ENCODE results near the gene PLEKHG4.

The PLEKHG4 gene, protein sequence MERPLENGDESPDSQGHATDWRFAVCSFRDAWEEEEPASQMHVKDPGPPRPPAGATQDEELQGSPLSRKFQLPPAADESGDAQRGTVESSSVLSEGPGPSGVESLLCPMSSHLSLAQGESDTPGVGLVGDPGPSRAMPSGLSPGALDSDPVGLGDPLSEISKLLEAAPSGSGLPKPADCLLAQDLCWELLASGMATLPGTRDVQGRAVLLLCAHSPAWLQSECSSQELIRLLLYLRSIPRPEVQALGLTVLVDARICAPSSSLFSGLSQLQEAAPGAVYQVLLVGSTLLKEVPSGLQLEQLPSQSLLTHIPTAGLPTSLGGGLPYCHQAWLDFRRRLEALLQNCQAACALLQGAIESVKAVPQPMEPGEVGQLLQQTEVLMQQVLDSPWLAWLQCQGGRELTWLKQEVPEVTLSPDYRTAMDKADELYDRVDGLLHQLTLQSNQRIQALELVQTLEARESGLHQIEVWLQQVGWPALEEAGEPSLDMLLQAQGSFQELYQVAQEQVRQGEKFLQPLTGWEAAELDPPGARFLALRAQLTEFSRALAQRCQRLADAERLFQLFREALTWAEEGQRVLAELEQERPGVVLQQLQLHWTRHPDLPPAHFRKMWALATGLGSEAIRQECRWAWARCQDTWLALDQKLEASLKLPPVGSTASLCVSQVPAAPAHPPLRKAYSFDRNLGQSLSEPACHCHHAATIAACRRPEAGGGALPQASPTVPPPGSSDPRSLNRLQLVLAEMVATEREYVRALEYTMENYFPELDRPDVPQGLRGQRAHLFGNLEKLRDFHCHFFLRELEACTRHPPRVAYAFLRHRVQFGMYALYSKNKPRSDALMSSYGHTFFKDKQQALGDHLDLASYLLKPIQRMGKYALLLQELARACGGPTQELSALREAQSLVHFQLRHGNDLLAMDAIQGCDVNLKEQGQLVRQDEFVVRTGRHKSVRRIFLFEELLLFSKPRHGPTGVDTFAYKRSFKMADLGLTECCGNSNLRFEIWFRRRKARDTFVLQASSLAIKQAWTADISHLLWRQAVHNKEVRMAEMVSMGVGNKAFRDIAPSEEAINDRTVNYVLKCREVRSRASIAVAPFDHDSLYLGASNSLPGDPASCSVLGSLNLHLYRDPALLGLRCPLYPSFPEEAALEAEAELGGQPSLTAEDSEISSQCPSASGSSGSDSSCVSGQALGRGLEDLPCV

GRCh38 chr16:67279296-67280089 is at the start of gene PLEKHG4:
Gene PLEKHG4 (plus strand): TSS chr16:67279532. CDS start chr16:67280045, 513 bp downstream.
- Mint-ChIP-seq H3K27me3 (no peaks in the 10 kb centered on the region), H3K9me3 (no peaks in the 10 kb centered on the region), H3K4me3 (peak within 1 kb of the TSS; percentile 89), H3K4me1 (ENCODE audit: low read depth) (peaks cover 27% of the 10 kb centered on the region), H3K27ac (peak within 1 kb of the TSS; percentile 93), H3K36me3 (ENCODE audit: low read depth) (peaks cover 47% of the 10 kb centered on the region)
- peak; percentile 91 for DNase-seq

DNA sequence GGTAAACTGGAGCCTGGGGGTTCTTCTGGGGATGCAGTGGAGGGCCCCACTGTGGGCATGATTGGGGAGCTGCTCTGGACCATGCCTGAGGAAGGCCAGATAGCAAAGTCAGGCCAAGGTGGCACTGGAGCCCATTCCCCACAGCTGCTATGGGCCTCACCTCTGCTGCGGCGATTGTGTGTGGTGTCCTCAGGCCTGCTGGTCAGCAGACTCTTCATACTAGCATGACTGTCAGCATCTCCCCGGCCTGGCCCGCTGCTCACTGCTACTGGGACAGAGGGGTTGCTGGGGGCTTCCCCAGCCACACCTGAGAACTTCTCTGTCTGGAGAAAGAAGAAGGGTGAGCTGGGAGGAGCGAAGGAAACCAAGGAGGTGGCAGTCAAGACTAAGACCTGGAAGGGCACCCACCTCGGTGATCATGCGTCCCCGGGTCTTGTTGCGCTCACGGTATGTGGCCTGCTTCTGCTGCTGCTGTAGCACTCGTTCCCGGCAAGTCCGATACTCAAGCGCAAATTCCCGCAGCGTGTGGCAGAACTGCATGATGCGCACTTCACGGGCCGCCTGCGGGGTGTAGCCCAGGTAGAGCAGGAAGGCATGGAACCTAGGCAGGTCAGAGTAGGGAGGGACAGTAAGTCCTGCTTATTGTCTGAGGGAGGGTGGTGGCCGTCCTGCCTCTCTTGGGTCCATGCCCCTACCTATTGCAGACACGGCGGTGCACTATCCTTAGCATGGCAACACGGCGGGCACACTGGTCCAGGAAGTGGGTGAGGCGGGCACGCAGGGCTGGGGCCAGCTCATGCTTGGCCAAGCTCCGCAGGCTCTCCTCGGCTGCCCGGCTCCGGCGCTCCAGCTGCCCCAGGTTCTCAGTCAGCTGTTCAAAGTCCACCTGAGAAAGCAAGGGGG is 49.2 kb upstream of the PLEKHG4 start:
- Mint-ChIP-seq H3K4me1 (ENCODE audit: low read depth) (peaks cover 35% of the 10 kb centered on the region), H3K36me3 (ENCODE audit: low read depth) (peaks cover 84% of the 10 kb centered on the region), H3K27ac (peak overlapping the region; percentile 44)

GRCh38 chr16:67230809-67231660 is 48.3 kb upstream of the PLEKHG4 start:
- H3K9me3 Mint-ChIP-seq = no peaks in the 10 kb centered on the region
- peaks cover 28% of the 10 kb centered on the region for H3K4me1 Mint-ChIP-seq (ENCODE audit: low read depth)
- no peak overlapping the region for H3K4me3 Mint-ChIP-seq
- peak overlapping the region; percentile 29 for H3K27ac Mint-ChIP-seq
- H3K27me3 Mint-ChIP-seq = no peaks in the 10 kb centered on the region
- DNase-seq = no peak
- H3K36me3 Mint-ChIP-seq (ENCODE audit: low read depth) = peaks cover 90% of the 10 kb centered on the region

More for the DNA sequence above, 49.2 kb upstream of the PLEKHG4 start:
- Mint-ChIP-seq H3K4me3 (no peak overlapping the region), H3K9me3 (no peaks in the 10 kb centered on the region), H3K27me3 (no peaks in the 10 kb centered on the region)
- no peak for DNase-seq

DNA sequence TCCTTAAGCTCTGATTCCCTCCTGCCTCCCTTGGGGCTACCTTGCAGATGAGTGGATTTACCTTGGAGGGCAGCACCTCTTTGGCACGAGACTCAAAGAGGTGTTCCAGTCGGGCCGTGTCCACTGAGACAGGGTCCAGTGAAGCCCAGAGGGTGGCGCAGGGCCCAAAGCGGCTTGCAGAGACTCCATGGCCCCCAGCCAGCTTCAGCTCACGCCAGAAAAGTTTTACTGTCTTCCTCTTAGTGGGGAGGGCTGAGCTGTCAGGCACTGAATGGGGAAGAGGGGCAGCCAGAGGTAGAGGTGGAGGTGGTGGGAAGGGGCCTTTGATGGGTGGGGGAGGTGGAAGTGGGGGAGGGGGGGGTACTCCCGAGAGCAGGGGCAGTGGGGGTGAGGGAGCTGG is 45.7 kb upstream of the PLEKHG4 start:
- no peak for DNase-seq
- no peak overlapping the region for H3K27ac Mint-ChIP-seq
- peaks cover 95% of the 10 kb centered on the region for H3K36me3 Mint-ChIP-seq (ENCODE audit: low read depth)
- no peaks in the 10 kb centered on the region for H3K9me3 Mint-ChIP-seq
- no peak overlapping the region for H3K4me3 Mint-ChIP-seq
- peaks cover 11% of the 10 kb centered on the region for H3K4me1 Mint-ChIP-seq (ENCODE audit: low read depth)
- no peaks in the 10 kb centered on the region for H3K27me3 Mint-ChIP-seq

DNA sequence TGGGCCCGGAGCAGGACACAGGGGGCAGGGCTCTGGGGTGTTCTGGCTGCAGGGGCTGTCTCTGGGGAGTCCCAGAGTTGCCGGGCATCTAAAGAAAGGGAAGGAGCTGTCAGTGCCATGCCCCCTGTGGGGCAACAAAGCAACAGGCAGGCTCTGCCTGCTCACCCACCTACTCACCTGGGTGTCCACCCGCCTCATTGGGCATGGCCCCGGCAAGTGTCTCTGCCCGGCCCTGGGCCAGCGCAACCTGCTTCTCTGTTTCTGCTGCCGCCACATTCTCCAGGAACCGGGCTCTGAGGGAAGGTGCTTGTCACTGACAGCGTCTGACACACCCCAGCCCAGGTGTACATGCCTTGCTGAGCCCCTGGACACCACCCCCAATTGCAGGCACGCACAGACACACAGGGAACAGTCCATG is 45.1 kb upstream of the PLEKHG4 start:
- no peak for DNase-seq
- Mint-ChIP-seq H3K9me3 (no peaks in the 10 kb centered on the region), H3K27me3 (no peaks in the 10 kb centered on the region), H3K4me1 (ENCODE audit: low read depth) (peaks cover 7% of the 10 kb centered on the region), H3K36me3 (ENCODE audit: low read depth) (peaks cover 95% of the 10 kb centered on the region), H3K4me3 (no peak overlapping the region), H3K27ac (peak overlapping the region; percentile 18)

DNA sequence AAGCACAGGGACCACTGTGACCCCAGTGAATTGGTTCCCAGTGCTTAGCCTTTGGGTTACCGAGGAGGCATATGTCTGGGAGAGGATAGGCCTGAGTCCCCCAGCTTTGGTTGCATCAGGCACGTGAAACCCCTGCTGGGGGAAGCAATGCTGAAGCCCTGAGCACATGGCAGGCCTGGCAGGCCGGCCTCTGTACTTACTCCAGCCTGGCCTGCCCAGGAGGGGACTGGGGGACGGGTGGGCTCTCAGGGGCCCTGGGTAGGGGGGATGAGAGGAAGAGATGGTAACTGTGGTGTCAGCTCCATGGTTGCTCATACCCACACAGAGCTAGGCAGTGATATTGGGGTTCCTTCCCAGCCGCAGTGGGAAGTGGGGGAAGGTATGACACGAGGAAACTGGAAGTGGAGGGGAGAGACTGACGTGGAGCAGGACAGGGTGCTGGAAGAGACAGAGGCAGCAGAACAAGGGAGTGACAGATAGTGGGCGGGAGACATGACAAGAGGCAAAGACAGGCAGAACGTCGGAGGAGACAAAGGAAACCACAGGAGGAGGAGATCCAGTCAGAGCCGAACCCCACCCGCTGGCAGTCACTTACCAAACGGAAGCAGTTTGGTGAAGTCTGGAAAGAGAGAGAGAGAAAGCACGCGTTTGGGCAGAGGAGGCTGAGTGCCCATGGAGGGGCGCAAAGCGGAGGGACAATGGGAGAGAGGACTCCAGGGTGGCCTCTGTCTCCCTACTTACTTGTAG is 43.3 kb upstream of the PLEKHG4 start:
- peaks cover 90% of the 10 kb centered on the region for H3K36me3 Mint-ChIP-seq (ENCODE audit: low read depth)
- H3K4me3 Mint-ChIP-seq = peak overlapping the region; percentile 57

DNA sequence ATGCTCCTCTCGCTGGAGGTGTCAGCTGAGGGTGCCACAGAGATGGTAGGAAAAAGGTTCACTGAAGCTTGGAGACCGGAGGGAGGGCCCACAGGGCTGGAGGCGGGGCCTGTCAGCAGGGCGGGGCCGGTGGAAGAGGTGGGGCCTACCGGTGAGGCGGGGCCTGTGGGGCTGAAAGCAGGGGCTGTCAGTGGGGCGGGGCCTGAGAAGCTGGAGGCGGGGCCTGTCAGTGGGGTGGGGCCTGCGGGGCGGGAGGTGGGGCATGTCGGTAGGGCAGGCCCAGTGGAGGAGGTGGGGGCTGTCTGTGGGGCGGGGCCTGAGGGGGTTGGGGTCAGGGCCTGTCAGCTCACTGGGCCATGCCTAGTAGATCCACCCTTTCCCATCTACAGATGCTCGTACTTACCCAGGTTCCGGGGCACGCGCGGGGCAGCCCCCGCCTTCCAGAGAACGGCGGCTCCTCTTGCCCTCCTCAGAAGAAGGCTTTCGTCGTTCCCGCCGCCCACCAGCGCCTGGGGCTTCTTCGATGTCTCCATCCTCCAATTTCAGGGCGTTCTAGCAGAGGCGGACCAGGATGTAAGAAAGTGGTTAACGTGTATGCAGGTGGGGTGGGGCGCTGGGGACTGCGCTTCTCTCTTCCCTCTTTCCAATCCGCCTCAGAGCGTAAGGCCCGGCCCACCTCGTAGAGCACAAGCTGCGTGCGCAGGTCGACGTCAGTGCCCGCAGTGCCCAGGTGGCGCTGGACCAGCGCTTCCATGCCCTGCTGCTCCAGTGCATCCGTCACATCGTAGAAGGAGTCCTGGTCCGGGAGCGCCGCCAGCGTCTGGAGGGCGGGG is 42.6 kb upstream of the PLEKHG4 start:
- Mint-ChIP-seq H3K27ac (peak overlapping the region; percentile 93), H3K36me3 (ENCODE audit: low read depth) (peaks cover 85% of the 10 kb centered on the region), H3K27me3 (no peaks in the 10 kb centered on the region), H3K4me1 (ENCODE audit: low read depth) (peaks cover 16% of the 10 kb centered on the region), H3K4me3 (peak overlapping the region; percentile 57), H3K9me3 (no peaks in the 10 kb centered on the region)
- peak; percentile 88 for DNase-seq

More for the DNA sequence above, 43.3 kb upstream of the PLEKHG4 start:
- Mint-ChIP-seq H3K27ac (peak overlapping the region; percentile 93), H3K4me1 (ENCODE audit: low read depth) (peaks cover 8% of the 10 kb centered on the region), H3K9me3 (no peaks in the 10 kb centered on the region), H3K27me3 (no peaks in the 10 kb centered on the region)
- no peak for DNase-seq

DNA sequence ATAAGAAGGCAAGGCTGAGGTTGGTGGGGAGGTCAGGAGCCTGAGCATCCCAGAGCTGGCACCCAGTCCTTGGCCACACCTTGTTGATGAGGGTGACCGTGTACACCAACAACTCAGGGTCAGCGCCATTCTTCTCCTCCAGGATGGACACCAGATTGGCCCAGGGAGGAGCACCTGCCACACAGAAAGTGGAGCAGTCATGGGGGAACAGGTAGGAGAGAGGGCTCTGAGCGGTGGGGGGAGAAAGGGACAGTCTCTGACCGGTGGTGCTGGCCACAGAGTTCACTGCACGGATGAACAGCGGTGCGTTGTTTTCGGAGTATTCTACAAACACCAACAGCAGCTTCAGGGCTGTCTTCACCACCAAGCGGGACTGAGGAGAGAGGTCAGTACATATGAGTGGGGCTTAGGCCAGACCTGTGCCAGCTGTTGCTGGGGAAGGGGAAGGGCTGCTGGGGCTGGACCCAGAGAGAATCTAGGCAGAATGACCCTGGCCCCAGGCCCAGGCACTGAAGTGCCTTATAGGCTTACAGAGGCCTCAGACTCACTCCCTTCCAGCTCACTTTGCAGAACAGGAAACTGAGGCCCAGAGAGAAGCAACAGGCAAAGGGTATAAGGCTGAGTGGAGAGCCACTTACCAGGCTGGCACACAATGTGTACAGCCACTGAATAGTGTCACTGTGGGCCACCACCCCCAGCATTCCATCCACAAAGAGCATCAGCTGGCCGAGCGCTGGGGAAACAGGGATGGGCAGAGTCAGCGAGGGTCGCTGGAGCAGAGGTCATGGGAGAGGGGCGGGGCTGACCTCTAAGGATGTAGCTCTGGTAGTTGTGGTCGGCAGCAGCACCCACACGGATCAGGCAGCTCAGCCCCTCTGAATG is 41.7 kb upstream of the PLEKHG4 start:
- no peaks in the 10 kb centered on the region for H3K27me3 Mint-ChIP-seq
- no peak for DNase-seq
- peak overlapping the region; percentile 48 for H3K27ac Mint-ChIP-seq
- no peak overlapping the region for H3K4me3 Mint-ChIP-seq
- no peaks in the 10 kb centered on the region for H3K9me3 Mint-ChIP-seq
- H3K4me1 Mint-ChIP-seq (ENCODE audit: low read depth) = peaks cover 22% of the 10 kb centered on the region
- H3K36me3 Mint-ChIP-seq (ENCODE audit: low read depth) = peaks cover 77% of the 10 kb centered on the region

DNA sequence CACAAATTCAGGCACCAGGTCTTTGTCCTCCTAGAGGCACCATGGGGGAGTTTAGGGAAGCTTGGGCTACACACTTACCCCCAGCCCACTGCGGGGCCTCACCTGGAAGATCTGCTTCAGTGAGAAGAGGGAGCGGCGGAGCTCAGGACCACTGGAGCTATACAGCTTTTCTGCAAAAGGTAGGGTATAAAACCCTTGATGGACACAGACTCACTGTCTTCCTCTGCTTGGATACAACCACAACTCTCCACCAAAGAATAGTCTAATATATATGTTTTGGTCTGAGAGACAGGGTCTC is 41.1 kb upstream of the PLEKHG4 start:
- H3K36me3 Mint-ChIP-seq (ENCODE audit: low read depth) = peaks cover 72% of the 10 kb centered on the region
- peak overlapping the region; percentile 38 for H3K27ac Mint-ChIP-seq
- H3K9me3 Mint-ChIP-seq = no peaks in the 10 kb centered on the region

DNA sequence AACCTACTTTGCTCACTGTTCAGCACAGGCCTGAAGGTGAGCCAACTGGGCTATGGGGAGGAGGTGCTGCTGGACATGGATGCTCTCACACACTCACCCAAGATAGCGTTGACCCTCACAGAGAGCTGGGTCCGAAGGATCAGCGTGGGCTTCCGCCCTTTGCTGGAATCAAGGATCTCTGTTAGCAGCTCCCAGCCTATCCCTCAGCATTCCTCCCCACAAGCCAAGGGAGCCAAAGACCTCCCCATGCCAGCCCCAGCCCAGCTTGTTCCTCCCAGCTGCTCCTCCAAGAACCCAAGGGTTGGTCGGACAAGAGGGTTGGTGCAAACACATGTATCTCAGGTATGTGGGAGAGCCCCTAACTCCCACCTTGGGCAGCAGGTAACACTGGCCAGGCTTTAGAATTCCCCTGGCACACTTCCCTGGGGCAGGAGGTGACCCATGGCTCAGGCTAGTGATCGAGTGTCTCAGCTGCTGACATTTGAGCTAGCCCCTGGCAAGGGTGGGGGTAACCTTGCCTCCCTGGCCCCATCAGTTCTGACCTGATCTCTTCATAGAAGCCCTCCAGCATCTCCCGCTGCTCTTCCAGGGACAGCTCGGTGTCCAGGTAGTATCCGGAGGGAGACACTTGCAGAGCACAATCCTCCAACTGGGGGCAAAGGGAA is 40.4 kb upstream of the PLEKHG4 start:
- H3K27me3 Mint-ChIP-seq = no peaks in the 10 kb centered on the region
- H3K9me3 Mint-ChIP-seq = no peaks in the 10 kb centered on the region
- peaks cover 30% of the 10 kb centered on the region for H3K4me1 Mint-ChIP-seq (ENCODE audit: low read depth)
- H3K27ac Mint-ChIP-seq = no peak overlapping the region
- peaks cover 68% of the 10 kb centered on the region for H3K36me3 Mint-ChIP-seq (ENCODE audit: low read depth)
- H3K4me3 Mint-ChIP-seq = no peak overlapping the region
- no peak for DNase-seq

More for the DNA sequence above, 41.1 kb upstream of the PLEKHG4 start:
- Mint-ChIP-seq H3K4me3 (no peak overlapping the region), H3K4me1 (ENCODE audit: low read depth) (peaks cover 22% of the 10 kb centered on the region), H3K27me3 (no peaks in the 10 kb centered on the region)
- no peak for DNase-seq
